Endothelial cell of umbilical vein (primary cell): Measurements from ENCODE around the gene SMPDL3B. TPM values are rescaled to one million over a fixed set of nuclear protein-coding genes. Genes with fewer than 3 reads are reported as not detected.

Experiments
- BruUV-seq: library from RNA; stranded (reverse); fragments of 400-500 nt; replicated peaks from 2 replicates; lab custom pipeline; 2021; lab: Mats Ljungman, UMichigan
- CTCF ChIA-PET: fragments of 300-600, 350-600 bp; sonication (Branson Sonifier 250); formaldehyde crosslinking; loops from one replicate; lab custom pipeline; 2021; ENCODE audit warnings: antibody characterized with exemption, inconsistent platforms; lab: Charles Lee
- POLR2A ChIA-PET: fragments of 300-600, 350-600 bp; sonication (Branson Sonifier 250); formaldehyde crosslinking; loops from one replicate; lab custom pipeline; 2021; ENCODE audit warnings: antibody characterized with exemption, inconsistent platforms; lab: Charles Lee
- DNase-seq: peaks from one replicate; pipeline ENCODE4 v3.0.0-alpha.2; 2011; ENCODE audit warnings: low read depth, low spot score
- FAIRE-seq: peaks from 2 replicates; lab custom pipeline; 2011; peaks lifted over from hg19 to GRCh38; lab: Jason Lieb, UNC
- H2AFZ ChIP-seq: 2 replicates; pipeline ENCODE4 v1.6.0; 2012; ENCODE audit warnings: low read depth, low read length, control low read depth, inconsistent platforms
- H3K27ac ChIP-seq: 2 replicates; pipeline ENCODE4 v1.5.1; 2011; ENCODE audit warnings: low read depth, mild to moderate bottlenecking, control low read depth, low read length, moderate library complexity; ENCODE audit not compliant: insufficient read depth
- H3K27me3 ChIP-seq, 2 experiments: 2 replicates each; pipeline versions ENCODE4 v1.6.0 to v1.6.1; 2011; ENCODE audit warnings: low read length in 2 of 2, mixed read lengths in 1 of 2; ENCODE audit not compliant: control insufficient read depth in 2 of 2, insufficient read depth in 2 of 2
- H3K36me3 ChIP-seq, 2 experiments: 2 replicates in 1 of 2; 3 replicates in 1 of 2; pipeline ENCODE4 v1.5.1; 2011; ENCODE audit warnings: low read length in 2 of 2, mild to moderate bottlenecking in 1 of 2, moderate library complexity in 1 of 2; ENCODE audit not compliant: control insufficient read depth in 2 of 2, insufficient read depth in 2 of 2; ENCODE audit errors: extremely low read depth in 1 of 2
- H3K4me1 ChIP-seq: 3 replicates; pipeline ENCODE4 v1.5.1; 2011; ENCODE audit warnings: mild to moderate bottlenecking, low read length; ENCODE audit not compliant: control insufficient read depth, insufficient read depth; ENCODE audit errors: extremely low read depth
- H3K4me2 ChIP-seq: 2 replicates; pipeline ENCODE4 v1.6.1; 2011; ENCODE audit warnings: low read length, control low read depth, mixed read lengths; ENCODE audit not compliant: insufficient read depth
- H3K4me3 ChIP-seq, 3 experiments: fragments of 200-600 bp in 1 of 3; sonication (generic), shearing (Covaris generic) in 1 of 3; replicated peaks in 1 of 3; 2 replicates each; pipeline ENCODE4 v1.5.1; 2011 to 2016; ENCODE audit warnings: control low read depth in 3 of 3, low read length in 3 of 3, mild to moderate bottlenecking in 2 of 3, inconsistent platforms in 1 of 3, low read depth in 1 of 3, moderate library complexity in 1 of 3; ENCODE audit not compliant: insufficient read depth in 1 of 3
- H3K79me2 ChIP-seq: 2 replicates; pipeline ENCODE4 v1.6.0; 2012; ENCODE audit warnings: low read length, inconsistent platforms; ENCODE audit not compliant: control insufficient read depth, insufficient read depth
- H3K9ac ChIP-seq: replicated peaks from 2 replicates; pipeline ENCODE3; 2011; ENCODE audit warnings: low read length, control low read depth; ENCODE audit not compliant: insufficient read depth; ENCODE audit errors: extremely low read depth
- H3K9me1 ChIP-seq: replicated peaks from 3 replicates; pipeline ENCODE4 v1.6.0; 2011; ENCODE audit warnings: mild to moderate bottlenecking, low read length; ENCODE audit not compliant: control insufficient read depth, insufficient read depth; ENCODE audit errors: extremely low read depth
- H3K9me3 ChIP-seq: replicated peaks from 2 replicates; pipeline ENCODE4 v1.5.1; 2012; ENCODE audit warnings: low read length, inconsistent platforms; ENCODE audit not compliant: control insufficient read depth, insufficient read depth
- H4K20me1 ChIP-seq: replicated peaks from 2 replicates; pipeline ENCODE3; 2011; ENCODE audit warnings: mild to moderate bottlenecking, low read length; ENCODE audit not compliant: control insufficient read depth, insufficient read depth; ENCODE audit errors: extremely low read depth
- EZH2 ChIP-seq: IDR thresholded peaks from 2 replicates; pipeline ENCODE4 v1.6.1; 2012; ENCODE audit warnings: borderline replicate concordance, low read depth, mild to moderate bottlenecking, moderate library complexity, low read length, inconsistent platforms; ENCODE audit not compliant: severe bottlenecking
- FOS ChIP-seq: IDR thresholded peaks from 2 replicates; pipeline ENCODE4 v1.6.1; 2011; ENCODE audit warnings: mild to moderate bottlenecking, low read length, moderate library complexity, borderline replicate concordance; ENCODE audit not compliant: insufficient read depth
- GATA2 ChIP-seq: IDR thresholded peaks from 2 replicates; pipeline ENCODE4 v1.7.0; 2011; ENCODE audit warnings: low read depth, mild to moderate bottlenecking, moderate library complexity, mixed read lengths, low read length; ENCODE audit not compliant: insufficient read length, insufficient read depth
- JUN ChIP-seq: IDR thresholded peaks from 2 replicates; pipeline ENCODE4 v1.6.1; 2011; ENCODE audit warnings: borderline replicate concordance, low read depth; ENCODE audit not compliant: insufficient read length, insufficient read depth
- MYC ChIP-seq: IDR thresholded peaks from one replicate; pipeline ENCODE4 v1.6.1; 2011; ENCODE audit warnings: mild to moderate bottlenecking, low read depth, low read length
- POLR2A ChIP-seq: IDR thresholded peaks from 2 replicates; pipeline ENCODE4 v1.6.1; 2012; ENCODE audit warnings: low read depth, mild to moderate bottlenecking, control low read depth, low read length
- POLR2AphosphoS5 ChIP-seq: IDR thresholded peaks from 2 replicates; pipeline ENCODE4 v1.6.1; 2012; ENCODE audit warnings: low read depth, mild to moderate bottlenecking, control low read depth, low read length, moderate library complexity; ENCODE audit not compliant: insufficient read depth
- dilution Hi-C: fragments of 300-500 bp; cut with MboI; formaldehyde crosslinking; loops from one replicate; pipeline ENCODE4 v1.15.0; 2019; ENCODE audit warnings: low sequenced_read_pairs; ENCODE audit not compliant: extremely low pct_ligation_motif_present
- intact Hi-C: fragments of 100-400 bp; cut with micrococcal nuclease; formaldehyde crosslinking; loops from one replicate; pipeline ENCODE4 v1.10.0; 2022
- polyA plus RNA-seq, 4 experiments: library from polyadenylated mRNA; depleted of rRNA in 3 of 4; stranded (reverse) in 3 of 4; unstranded in 1 of 4; fragments of >200 nt; gene quantifications; 2 replicates each; pipeline versions ENCODE4 v1.2.1 to v1.2.3, GENCODE V29; 2011 to 2012; ENCODE audit warnings: missing spikeins in 1 of 4
- total RNA-seq: library from RNA; stranded (reverse); gene quantifications from 2 replicates; pipeline ENCODE4 v1.2.3, GENCODE V29; 2021
- TF ChIP-seq, protein P1 (sequence below): IDR thresholded peaks from 2 replicates; pipeline ENCODE4 v1.6.1; 2011; ENCODE audit not compliant: insufficient read depth, insufficient read length
- TF ChIP-seq, protein P2 (sequence below), 2 donors: IDR thresholded peaks; 1 replicate in 1 of 2; 2 replicates in 1 of 2; pipeline ENCODE4 v1.5.1; 2011; ENCODE audit warnings: low read length in 2 of 2, mild to moderate bottlenecking in 2 of 2, moderate library complexity in 2 of 2, control low read depth in 1 of 2, inconsistent platforms in 1 of 2, low read depth in 1 of 2; ENCODE audit not compliant: insufficient read depth in 1 of 2; ENCODE audit errors: extremely low read depth in 1 of 2

The SMPDL3B gene
- total and polyA plus RNA-seq, 2 donors (not counting 3 experiments of a cell fraction or from before 2014, with no cell fraction given), result 1.3 TPM; not detected in 1

DNA sequence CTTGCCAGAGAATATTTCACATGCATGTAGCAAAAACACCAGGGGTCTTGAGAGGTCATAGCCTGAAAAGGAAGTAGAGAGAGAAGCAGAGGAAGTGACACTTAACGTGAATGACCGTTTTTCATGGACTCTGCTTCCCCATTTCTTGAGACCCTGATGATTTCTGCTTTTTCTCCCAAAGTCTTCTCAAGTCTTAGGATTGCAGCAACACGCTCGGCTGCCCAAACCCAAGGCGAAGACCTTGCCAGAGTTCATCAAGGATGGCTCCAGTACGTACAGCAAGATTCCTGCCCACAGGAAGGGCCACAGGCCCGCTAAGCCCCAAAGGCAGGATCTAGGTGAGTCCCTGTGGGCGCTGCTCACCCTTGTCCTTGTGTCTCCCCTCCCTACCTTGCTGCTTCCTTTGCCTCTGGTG is 49.7 kb upstream of the SMPDL3B start:
- Histone ChIP-seq H3K4me2 (no peak overlapping the region), H3K9ac (no peak overlapping the region), H3K4me3 (no peak overlapping the region), H3K36me3 (peaks cover 0 to 9% of the 10 kb centered on the region in 2 experiments), H3K79me2 (no peaks in the 10 kb centered on the region), H3K9me3 (no peaks in the 10 kb centered on the region), H4K20me1 (no peaks in the 10 kb centered on the region), H3K9me1 (no peaks in the 10 kb centered on the region), H3K4me1 (no peaks in the 10 kb centered on the region), H3K27me3 (no peaks in the 10 kb centered on the region), H2AFZ (no peak overlapping the region), H3K27ac (no peak overlapping the region)
- no peak for TF ChIP-seq FOS
- TF ChIP-seq EZH2, result no peak
- TF ChIP-seq POLR2AphosphoS5, result no peak
- TF ChIP-seq, protein P1, sequence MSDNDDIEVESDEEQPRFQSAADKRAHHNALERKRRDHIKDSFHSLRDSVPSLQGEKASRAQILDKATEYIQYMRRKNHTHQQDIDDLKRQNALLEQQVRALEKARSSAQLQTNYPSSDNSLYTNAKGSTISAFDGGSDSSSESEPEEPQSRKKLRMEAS, result no peak
- no peak for TF ChIP-seq GATA2
- TF ChIP-seq JUN, result no peak
- TF ChIP-seq MYC, result no peak
- no peak for TF ChIP-seq POLR2A
- TF ChIP-seq, protein P2, sequence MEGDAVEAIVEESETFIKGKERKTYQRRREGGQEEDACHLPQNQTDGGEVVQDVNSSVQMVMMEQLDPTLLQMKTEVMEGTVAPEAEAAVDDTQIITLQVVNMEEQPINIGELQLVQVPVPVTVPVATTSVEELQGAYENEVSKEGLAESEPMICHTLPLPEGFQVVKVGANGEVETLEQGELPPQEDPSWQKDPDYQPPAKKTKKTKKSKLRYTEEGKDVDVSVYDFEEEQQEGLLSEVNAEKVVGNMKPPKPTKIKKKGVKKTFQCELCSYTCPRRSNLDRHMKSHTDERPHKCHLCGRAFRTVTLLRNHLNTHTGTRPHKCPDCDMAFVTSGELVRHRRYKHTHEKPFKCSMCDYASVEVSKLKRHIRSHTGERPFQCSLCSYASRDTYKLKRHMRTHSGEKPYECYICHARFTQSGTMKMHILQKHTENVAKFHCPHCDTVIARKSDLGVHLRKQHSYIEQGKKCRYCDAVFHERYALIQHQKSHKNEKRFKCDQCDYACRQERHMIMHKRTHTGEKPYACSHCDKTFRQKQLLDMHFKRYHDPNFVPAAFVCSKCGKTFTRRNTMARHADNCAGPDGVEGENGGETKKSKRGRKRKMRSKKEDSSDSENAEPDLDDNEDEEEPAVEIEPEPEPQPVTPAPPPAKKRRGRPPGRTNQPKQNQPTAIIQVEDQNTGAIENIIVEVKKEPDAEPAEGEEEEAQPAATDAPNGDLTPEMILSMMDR (IDR thresholded peaks at IDR 0.05; ENCODE audit: extremely low read depth in 1 of 2, insufficient read depth in 1 of 2, low read depth in 1 of 2, low read length in 2 of 2), result no peak
- BruUV-seq, result no TSS peak
- no peak for FAIRE-seq
- ChIA-PET CTCF (no interaction called here), POLR2A (no interaction called here)
- intact Hi-C loops, result no loop called here
- no peak for DNase-seq
- dilution Hi-C loops, result no loop called here
